Choroid plexus epithelial cell (primary cell): Measurements from ENCODE around the gene CPO.

Experiments used
- DNase-seq: peaks from one replicate; pipeline ENCODE4 v3.0.0-alpha.2; 2010; ENCODE audit warnings: low read depth
- H3K4me3 ChIP-seq: 2 replicates; pipeline ENCODE4 v1.5.1; 2011; ENCODE audit warnings: low read depth, mild to moderate bottlenecking, control low read depth, low read length, moderate library complexity
- TF ChIP-seq, protein P1 (sequence below): conservative IDR thresholded peaks from 2 replicates; pipeline ENCODE4 v1.5.1; 2011; ENCODE audit warnings: low read depth, mild to moderate bottlenecking, control low read depth, inconsistent platforms, low read length, moderate library complexity

CPO gene

DNA sequence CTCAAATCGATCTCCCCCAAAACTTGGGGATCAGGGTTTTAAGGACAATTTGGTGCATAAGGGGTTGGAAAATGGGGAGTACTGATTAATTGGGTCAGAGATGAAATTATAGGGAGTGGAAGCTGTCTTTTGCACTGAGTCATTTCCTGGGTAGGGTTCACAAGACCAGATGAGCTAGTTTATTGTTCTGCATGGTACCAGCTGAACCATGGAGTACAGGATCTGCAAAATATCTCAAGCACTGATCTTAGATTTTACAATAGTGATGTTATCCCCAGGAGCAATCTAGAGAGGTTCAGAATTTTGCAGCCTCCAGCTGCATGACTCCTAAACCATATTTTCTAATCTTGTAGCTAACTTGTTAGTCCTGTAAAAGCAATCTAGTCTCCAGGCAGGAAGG is 73.1 kb downstream of the CPO start:
- H3K4me3 ChIP-seq: no peak overlapping the region
- peak; percentile 57 for DNase-seq
- TF ChIP-seq, protein P1, sequence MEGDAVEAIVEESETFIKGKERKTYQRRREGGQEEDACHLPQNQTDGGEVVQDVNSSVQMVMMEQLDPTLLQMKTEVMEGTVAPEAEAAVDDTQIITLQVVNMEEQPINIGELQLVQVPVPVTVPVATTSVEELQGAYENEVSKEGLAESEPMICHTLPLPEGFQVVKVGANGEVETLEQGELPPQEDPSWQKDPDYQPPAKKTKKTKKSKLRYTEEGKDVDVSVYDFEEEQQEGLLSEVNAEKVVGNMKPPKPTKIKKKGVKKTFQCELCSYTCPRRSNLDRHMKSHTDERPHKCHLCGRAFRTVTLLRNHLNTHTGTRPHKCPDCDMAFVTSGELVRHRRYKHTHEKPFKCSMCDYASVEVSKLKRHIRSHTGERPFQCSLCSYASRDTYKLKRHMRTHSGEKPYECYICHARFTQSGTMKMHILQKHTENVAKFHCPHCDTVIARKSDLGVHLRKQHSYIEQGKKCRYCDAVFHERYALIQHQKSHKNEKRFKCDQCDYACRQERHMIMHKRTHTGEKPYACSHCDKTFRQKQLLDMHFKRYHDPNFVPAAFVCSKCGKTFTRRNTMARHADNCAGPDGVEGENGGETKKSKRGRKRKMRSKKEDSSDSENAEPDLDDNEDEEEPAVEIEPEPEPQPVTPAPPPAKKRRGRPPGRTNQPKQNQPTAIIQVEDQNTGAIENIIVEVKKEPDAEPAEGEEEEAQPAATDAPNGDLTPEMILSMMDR: no peak

DNA sequence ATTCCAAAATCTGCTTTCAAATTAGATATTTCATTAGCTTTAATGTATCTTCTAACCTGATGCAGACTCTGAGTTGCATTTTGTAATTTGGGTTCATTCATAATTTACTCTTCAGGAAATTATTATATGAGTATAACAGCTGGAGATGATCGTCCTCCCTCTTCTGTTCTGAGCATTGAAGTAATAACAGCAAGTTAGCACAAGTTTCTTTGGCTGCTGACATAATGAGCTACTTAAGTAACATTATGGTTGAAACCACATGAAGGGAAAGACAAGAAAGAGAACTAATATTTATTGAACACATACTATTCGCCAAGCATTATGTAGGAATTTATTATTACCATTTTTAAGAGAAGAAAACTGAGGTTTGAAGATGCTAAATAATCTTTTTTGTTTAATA is 75.1 kb downstream of the CPO start:
- TF ChIP-seq, protein P1: no peak
- no peak for DNase-seq
- no peak overlapping the region for H3K4me3 ChIP-seq

DNA sequence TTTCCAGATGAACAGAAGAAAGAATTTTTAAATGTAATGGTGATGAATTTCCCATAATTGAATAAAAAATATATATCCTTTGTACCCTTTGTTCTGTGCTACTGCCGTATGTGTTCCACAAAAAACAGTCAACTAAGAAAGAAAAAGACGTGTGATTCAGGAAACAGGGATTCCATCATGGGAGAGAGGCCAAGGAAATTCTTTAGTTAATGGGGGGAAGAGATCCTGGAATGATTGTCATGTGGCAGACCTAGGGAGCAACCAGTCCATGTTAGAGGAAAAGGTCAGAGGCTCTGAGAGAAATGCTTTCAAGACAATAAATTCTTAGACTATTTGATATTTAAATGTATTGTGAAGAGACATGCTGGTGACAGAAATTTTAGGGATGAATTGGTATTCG is 76.6 kb downstream of the CPO start:
- TF ChIP-seq, protein P1: no peak
- H3K4me3 ChIP-seq: no peak overlapping the region
- DNase-seq: no peak
